ENCODE measurements around the gene DOP1B.
"Not testable (repeated sequence)": the region's sequence is repeated elsewhere in the genome, so short reads cannot be mapped to it uniquely, and the experiment has no call there.

DOP1B gene

GRCh38 chr21:36135391-36136102 is 21.1 kb upstream of the DOP1B start:
- DNase-seq = peak; percentile 51

GRCh38 chr21:36139791-36140190 is 16.8 kb upstream of the DOP1B start:
- not testable (repeated sequence) for DNase-seq

GRCh38 chr21:36141513-36141925 is 15.1 kb upstream of the DOP1B start:
- DNase-seq = peak; percentile 91

GRCh38 chr21:36144233-36144632 is 12.4 kb upstream of the DOP1B start:
- not testable (repeated sequence) for DNase-seq

GRCh38 chr21:36145259-36145658 is 11.4 kb upstream of the DOP1B start:
- peak; percentile 55 for DNase-seq

GRCh38 chr21:36147911-36148310 is 8.7 kb upstream of the DOP1B start:
- no peak for DNase-seq

GRCh38 chr21:36148886-36149285 is 7.7 kb upstream of the DOP1B start:
- DNase-seq = no peak

- DNase-seq = no peak
These were observed 6.6 kb upstream of the DOP1B start for GRCh38 chr21:36149788-36150711.

GRCh38 chr21:36155603-36156338 is 853 bp upstream of the DOP1B start:
- DNase-seq = no peak

- DNase-seq = peak; percentile 100
These were observed 247 bp upstream of the DOP1B start for GRCh38 chr21:36156339-36156814.

GRCh38 chr21:36159356-36159921 is 2.8 kb downstream of the DOP1B start:
- no peak for DNase-seq

GRCh38 chr21:36160850-36161178 is 4.2 kb downstream of the DOP1B start:
- DNase-seq = no peak

GRCh38 chr21:36162631-36163030 is 6.0 kb downstream of the DOP1B start:
- no peak for DNase-seq

GRCh38 chr21:36163750-36164741 is 7.4 kb downstream of the DOP1B start:
- no peak for DNase-seq

GRCh38 chr21:36165356-36165755 is 8.7 kb downstream of the DOP1B start:
- no peak for DNase-seq

GRCh38 chr21:36166705-36167104 is 10.1 kb downstream of the DOP1B start:
- no peak for DNase-seq

- DNase-seq = no peak
These were observed 10.9 kb downstream of the DOP1B start for GRCh38 chr21:36167541-36167940.

- DNase-seq = no peak
These were observed 13.0 kb downstream of the DOP1B start for GRCh38 chr21:36169470-36170128.

GRCh38 chr21:36170823-36171222 is 14.2 kb downstream of the DOP1B start:
- DNase-seq = no peak

GRCh38 chr21:36171336-36171735 is 14.7 kb downstream of the DOP1B start:
- DNase-seq = no peak

GRCh38 chr21:36171741-36172331 is 15.2 kb downstream of the DOP1B start:
- DNase-seq = no peak
